ENCODE results near the gene KATNAL2. TPM values are rescaled to one million over a fixed set of nuclear protein-coding genes. Genes with fewer than 3 reads are reported as not detected.

The KATNAL2 gene
- total RNA-seq, 1 donor from 2014 or later: 5.2 TPM

DNA sequence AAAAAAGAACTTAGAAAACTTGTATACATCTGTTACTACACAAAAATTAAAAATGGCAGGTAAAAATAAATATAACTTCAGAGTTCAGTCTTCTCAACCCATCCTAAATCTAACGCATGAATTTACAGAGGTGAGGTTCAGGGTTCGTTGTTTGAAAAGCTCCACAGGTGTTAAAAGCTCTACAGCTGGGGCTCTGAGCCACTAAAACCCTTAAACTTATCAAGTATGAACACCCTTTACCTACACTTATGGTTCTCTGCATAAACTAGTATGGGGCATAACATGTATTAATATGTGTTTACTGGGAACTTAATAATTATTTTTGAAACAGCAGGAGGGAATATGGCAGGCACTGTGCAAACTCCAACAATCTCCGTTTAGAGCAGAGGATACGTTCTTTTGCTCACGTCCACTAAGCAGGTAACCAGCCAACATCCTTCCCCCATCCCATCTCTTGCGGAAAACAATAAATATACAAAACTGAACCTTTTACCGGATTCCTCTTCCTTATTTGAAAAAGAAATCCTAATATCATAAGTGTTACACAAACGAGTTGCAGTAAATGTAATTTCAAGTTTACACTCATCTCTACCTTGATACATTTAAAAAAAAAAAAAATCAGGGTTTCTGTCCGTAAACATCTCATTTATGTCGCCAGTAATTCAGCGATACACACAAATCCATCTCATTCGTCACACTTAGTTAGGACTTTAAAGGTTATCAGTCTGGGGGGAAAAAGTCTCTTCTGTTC is 1.4 kb upstream of the KATNAL2 start:
- no peaks in the 10 kb centered on the region for H3K36me3 ChIP-seq
- peak overlapping the region; percentile 94 for H3K27ac ChIP-seq
- no peaks in the 10 kb centered on the region for H3K27me3 ChIP-seq
- DNase-seq (ENCODE audit: extremely low spot score in 2 of 2): no peak
- TF ChIP-seq POLR2AphosphoS5 (IDR thresholded peaks at IDR 0.05; ENCODE audit: insufficient read depth in 1 of 2, low read depth in 1 of 2): no peak
- TF ChIP-seq POLR2A (IDR thresholded peaks at IDR 0.05): no peak
- TF ChIP-seq, protein P1, sequence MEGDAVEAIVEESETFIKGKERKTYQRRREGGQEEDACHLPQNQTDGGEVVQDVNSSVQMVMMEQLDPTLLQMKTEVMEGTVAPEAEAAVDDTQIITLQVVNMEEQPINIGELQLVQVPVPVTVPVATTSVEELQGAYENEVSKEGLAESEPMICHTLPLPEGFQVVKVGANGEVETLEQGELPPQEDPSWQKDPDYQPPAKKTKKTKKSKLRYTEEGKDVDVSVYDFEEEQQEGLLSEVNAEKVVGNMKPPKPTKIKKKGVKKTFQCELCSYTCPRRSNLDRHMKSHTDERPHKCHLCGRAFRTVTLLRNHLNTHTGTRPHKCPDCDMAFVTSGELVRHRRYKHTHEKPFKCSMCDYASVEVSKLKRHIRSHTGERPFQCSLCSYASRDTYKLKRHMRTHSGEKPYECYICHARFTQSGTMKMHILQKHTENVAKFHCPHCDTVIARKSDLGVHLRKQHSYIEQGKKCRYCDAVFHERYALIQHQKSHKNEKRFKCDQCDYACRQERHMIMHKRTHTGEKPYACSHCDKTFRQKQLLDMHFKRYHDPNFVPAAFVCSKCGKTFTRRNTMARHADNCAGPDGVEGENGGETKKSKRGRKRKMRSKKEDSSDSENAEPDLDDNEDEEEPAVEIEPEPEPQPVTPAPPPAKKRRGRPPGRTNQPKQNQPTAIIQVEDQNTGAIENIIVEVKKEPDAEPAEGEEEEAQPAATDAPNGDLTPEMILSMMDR (IDR thresholded peaks at IDR 0.05): no peak
- peaks cover 23% of the 10 kb centered on the region for H3K4me1 ChIP-seq
- peak overlapping the region; percentile 75 to 83 for H3K4me3 ChIP-seq
- intact Hi-C loops (cut with DNase I): no loop called here
- H3K9me3 ChIP-seq: no peaks in the 10 kb centered on the region

DNA sequence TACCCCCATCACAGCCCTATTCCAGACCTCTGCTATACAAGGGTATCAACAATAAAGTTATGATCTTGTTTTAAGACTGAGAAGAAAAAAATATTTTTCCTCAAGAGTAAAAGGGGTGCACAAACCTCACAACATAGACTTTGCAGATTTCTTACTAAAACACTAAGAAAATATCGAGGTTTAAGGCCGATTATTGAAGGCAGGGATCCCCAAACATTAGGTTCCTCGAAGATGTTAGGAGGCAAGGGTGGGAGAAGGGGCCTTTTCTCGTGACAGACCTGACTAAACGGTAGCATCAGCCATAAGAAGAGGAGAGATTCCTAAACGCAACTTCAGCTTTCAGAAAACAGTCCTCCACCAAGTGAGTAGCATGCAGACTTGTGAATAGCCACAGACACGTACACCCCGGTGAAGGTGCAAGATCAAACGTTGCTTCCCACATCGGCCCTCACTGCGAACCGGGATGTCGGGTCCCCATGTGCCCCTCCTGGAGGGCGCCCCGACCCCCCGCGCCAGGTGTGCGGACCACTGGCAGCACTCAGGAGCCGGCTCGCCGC is 773 bp upstream of the KATNAL2 start:
- H3K4me1 ChIP-seq: peaks cover 23% of the 10 kb centered on the region
- no peak for DNase-seq (ENCODE audit: extremely low spot score in 2 of 2)
- intact Hi-C loops (cut with DNase I): no loop called here
- H3K9me3 ChIP-seq: no peaks in the 10 kb centered on the region
- no peaks in the 10 kb centered on the region for H3K36me3 ChIP-seq
- H3K4me3 ChIP-seq: peak overlapping the region; percentile 75 to 83
- TF ChIP-seq POLR2A (IDR thresholded peaks at IDR 0.05) (no peak), POLR2AphosphoS5 (IDR thresholded peaks at IDR 0.05; ENCODE audit: insufficient read depth in 1 of 2, low read depth in 1 of 2) (no peak)
- TF ChIP-seq, protein P1 (IDR thresholded peaks at IDR 0.05): no peak
- H3K27me3 ChIP-seq: no peaks in the 10 kb centered on the region
- peak overlapping the region; percentile 94 for H3K27ac ChIP-seq

DNA sequence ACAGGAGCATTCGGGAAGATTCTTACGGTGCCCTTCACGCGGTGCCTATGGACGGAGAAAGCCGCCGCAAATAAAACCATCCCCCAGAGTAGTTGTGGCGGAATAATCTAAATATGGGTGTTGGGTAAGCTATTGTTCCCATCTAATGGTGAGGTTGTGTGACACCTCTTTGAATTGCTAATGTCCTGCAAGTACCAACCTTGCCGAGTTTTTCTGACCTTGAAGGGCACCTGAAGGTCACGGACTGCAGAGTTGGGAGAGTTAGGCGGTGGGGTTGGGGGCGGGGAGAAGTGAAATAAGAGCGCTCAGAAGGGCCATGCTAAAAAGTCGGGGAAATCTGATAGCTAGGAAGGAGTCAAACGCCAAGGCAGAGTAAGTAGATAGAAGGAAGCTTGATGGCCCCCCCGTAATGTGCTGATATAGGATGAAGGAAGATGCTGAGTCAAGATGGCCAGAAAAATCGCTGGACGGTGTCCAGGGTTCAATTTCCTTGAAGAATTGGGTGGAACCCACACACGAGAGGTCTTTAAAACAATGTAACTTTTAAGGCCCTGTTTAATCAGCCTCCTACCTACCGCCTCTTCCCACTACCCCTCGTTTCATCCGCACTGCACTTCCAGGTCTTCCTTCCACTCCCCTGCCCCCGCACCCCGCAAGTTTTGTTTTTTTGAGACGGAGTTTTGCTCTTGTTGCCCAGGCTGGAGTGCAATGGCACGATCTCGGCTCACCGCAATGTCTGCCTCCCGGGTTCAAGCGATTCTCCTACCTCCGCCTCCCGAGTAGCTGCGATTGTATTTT is 600 bp downstream of the KATNAL2 start:
- Histone ChIP-seq H3K36me3 (no peaks in the 10 kb centered on the region), H3K27ac (peak overlapping the region; percentile 94), H3K9me3 (no peaks in the 10 kb centered on the region), H3K4me1 (peaks cover 23% of the 10 kb centered on the region), H3K4me3 (peak overlapping the region; percentile 75 to 83), H3K27me3 (no peaks in the 10 kb centered on the region)
- DNase-seq (ENCODE audit: extremely low spot score in 2 of 2): no peak
- TF ChIP-seq POLR2AphosphoS5 (IDR thresholded peaks at IDR 0.05; ENCODE audit: insufficient read depth in 1 of 2, low read depth in 1 of 2) (peak in 1 of 2 donors; percentile 16), POLR2A (IDR thresholded peaks at IDR 0.05) (no peak)
- intact Hi-C loops (cut with DNase I): no loop called here

DNA sequence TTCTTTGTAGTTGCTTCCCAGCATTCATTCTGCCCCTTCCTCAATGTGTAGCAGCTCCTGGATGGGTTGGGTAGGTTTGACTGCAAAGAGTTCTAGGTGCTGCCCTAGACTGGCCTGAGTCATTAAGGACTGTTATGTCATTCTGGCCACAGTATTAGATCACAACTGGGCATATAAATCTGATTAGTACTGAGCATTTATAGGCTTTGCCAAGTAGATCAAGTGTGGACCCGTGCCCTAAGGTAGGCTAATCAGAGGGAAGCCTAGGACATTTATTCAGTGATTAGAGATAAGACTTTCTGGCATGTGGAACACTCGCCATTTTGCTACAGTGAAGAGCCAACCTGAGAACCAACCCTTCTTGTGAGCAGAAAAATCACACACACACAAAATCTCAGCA is 2.7 kb downstream of the KATNAL2 start:
- peaks cover 22% of the 10 kb centered on the region for H3K4me1 ChIP-seq
- TF ChIP-seq POLR2A (IDR thresholded peaks at IDR 0.05): no peak
- no peaks in the 10 kb centered on the region for H3K9me3 ChIP-seq
- H3K36me3 ChIP-seq: no peaks in the 10 kb centered on the region
- no peak for DNase-seq (ENCODE audit: extremely low spot score in 2 of 2)
- H3K27ac ChIP-seq: no peak overlapping the region
- H3K4me3 ChIP-seq: no peak overlapping the region
- intact Hi-C loops (cut with DNase I): no loop called here
- H3K27me3 ChIP-seq: no peaks in the 10 kb centered on the region

DNA sequence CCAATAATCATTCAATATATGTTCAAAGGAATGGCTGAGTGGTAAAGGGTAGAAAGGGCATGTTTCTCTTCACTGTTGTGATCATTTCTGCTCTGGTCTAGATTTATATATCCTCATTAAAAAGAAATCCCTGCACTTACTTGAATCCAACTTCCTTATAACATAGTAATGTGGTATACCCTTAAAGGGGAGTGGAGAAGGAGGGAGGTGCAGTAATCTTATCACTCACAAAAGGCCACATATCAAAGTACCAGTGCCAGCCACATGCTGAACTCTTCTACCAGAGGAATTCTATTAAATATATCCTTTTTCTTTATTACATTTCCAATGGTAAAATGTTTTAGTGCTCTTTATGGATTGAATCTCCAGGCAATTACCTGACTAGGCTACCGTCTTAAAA is 3.3 kb downstream of the KATNAL2 start:
- intact Hi-C loops (cut with DNase I): no loop called here
- DNase-seq (ENCODE audit: extremely low spot score in 2 of 2): no peak

More for the DNA sequence above, 3.3 kb downstream of the KATNAL2 start:
- Histone ChIP-seq H3K36me3 (no peaks in the 10 kb centered on the region), H3K27ac (no peak overlapping the region), H3K27me3 (no peaks in the 10 kb centered on the region), H3K4me1 (peaks cover 16% of the 10 kb centered on the region), H3K9me3 (no peaks in the 10 kb centered on the region), H3K4me3 (no peak overlapping the region)
- TF ChIP-seq POLR2A (IDR thresholded peaks at IDR 0.05) (no peak), POLR2AphosphoS5 (IDR thresholded peaks at IDR 0.05; ENCODE audit: insufficient read depth in 1 of 2, low read depth in 1 of 2) (no peak)
- TF ChIP-seq, protein P1 (IDR thresholded peaks at IDR 0.05): no peak
